Common myeloid progenitor, CD34-positive (primary cell): ENCODE measurements around the gene HBM.
"Not testable (repeated sequence)": the region's sequence is repeated elsewhere in the genome, so short reads cannot be mapped to it uniquely, and the experiment has no call there.

Experiments used
- CTCF ChIA-PET: fragments of 350-600 bp; sonication (Branson Sonifier 250); formaldehyde crosslinking; loops from one replicate; lab custom pipeline; 2021; ENCODE audit warnings: antibody characterized with exemption; lab: Charles Lee
- POLR2A ChIA-PET: fragments of 350-600 bp; sonication (Branson Sonifier 250); formaldehyde crosslinking; loops from one replicate; lab custom pipeline; 2021; ENCODE audit warnings: antibody characterized with exemption; lab: Charles Lee
- DNase-seq, 3 donors: peaks; one replicate each; pipeline versions ENCODE4 v3.0.0 to v3.0.0-alpha.2; 2013
- H3K27ac ChIP-seq, 2 experiments: 1 replicate in 1 of 2; 2 replicates in 1 of 2; pipeline ENCODE4 v1.7.0; 2013; ENCODE audit warnings: inconsistent platforms in 2 of 2, low read length in 2 of 2, mild to moderate bottlenecking in 2 of 2, low read depth in 1 of 2, moderate library complexity in 1 of 2; ENCODE audit not compliant: severe bottlenecking in 2 of 2, insufficient read depth in 1 of 2, poor library complexity in 1 of 2
- H3K27me3 ChIP-seq, 5 experiments: replicated peaks in 2 of 5; 1 replicate in 3 of 5; 2 replicates in 2 of 5; pipeline versions ENCODE4 v1.6.1 to v1.7.0; 2013; ENCODE audit warnings: low read length in 4 of 5, mild to moderate bottlenecking in 2 of 5, moderate library complexity in 2 of 5, inconsistent platforms in 1 of 5; ENCODE audit not compliant: insufficient read depth in 5 of 5, control insufficient read depth in 4 of 5
- H3K36me3 ChIP-seq, 4 experiments: 1 replicate in 2 of 4; 2 replicates in 2 of 4; pipeline versions ENCODE4 v1.6.1 to v1.7.0; 2013; ENCODE audit warnings: low read length in 3 of 4, control low read depth in 1 of 4, mild to moderate bottlenecking in 1 of 4; ENCODE audit not compliant: control insufficient read depth in 4 of 4, insufficient read depth in 4 of 4
- H3K4me1 ChIP-seq, 4 experiments: 1 replicate in 3 of 4; 2 replicates in 1 of 4; pipeline versions ENCODE4 v1.6.1 to v1.7.1; 2013; ENCODE audit warnings: low read length in 3 of 4, mild to moderate bottlenecking in 3 of 4, control low read depth in 1 of 4, inconsistent platforms in 1 of 4, moderate library complexity in 1 of 4; ENCODE audit not compliant: control insufficient read depth in 4 of 4, insufficient read depth in 4 of 4; ENCODE audit errors: control extremely low read depth in 1 of 4
- H3K4me3 ChIP-seq, 7 experiments: 1 replicate in 4 of 7; 2 replicates in 3 of 7; pipeline versions ENCODE4 v1.5.1 to v1.7.0; 2013; ENCODE audit warnings: mild to moderate bottlenecking in 7 of 7, low read length in 6 of 7, moderate library complexity in 6 of 7, inconsistent platforms in 2 of 7, low read depth in 2 of 7, control low read depth in 1 of 7; ENCODE audit not compliant: insufficient read depth in 4 of 7, control insufficient read depth in 1 of 7; ENCODE audit errors: extremely low read depth in 1 of 7
- H3K9me3 ChIP-seq, 5 experiments: 1 replicate in 4 of 5; 2 replicates in 1 of 5; pipeline versions ENCODE4 v1.6.1 to v1.7.1; 2013; ENCODE audit warnings: low read length in 4 of 5, mild to moderate bottlenecking in 2 of 5, inconsistent platforms in 1 of 5, low read depth in 1 of 5, moderate library complexity in 1 of 5; ENCODE audit not compliant: control insufficient read depth in 4 of 5, insufficient read depth in 2 of 5; ENCODE audit errors: control extremely low read depth in 1 of 5
- WGBS: methylation state at CpG from one replicate; pipeline ENCODE4 v1.1.5; 2013; ENCODE audit not compliant: insufficient coverage; 5-methylcytosine and 5-hydroxymethylcytosine counted together

The HBM gene

GRCh38 chr16:173211-173854 lies 7.6 kb downstream of the HBM start:
- H3K27ac ChIP-seq, CTCF ChIA-PET, DNase-seq, H3K9me3 ChIP-seq, H3K4me3 ChIP-seq, H3K36me3 ChIP-seq, POLR2A ChIA-PET: not testable (repeated sequence)
- Histone ChIP-seq H3K27me3 (peaks cover 0 to 76% (median 29%) of the 10 kb centered on the region in 5 experiments), H3K4me1 (peaks cover 0 to 23% (median 14%) of the 10 kb centered on the region in 4 experiments)
- WGBS = 7% methylated on average over 13 of the region's 44 CpGs

- POLR2A ChIA-PET, H3K9me3 ChIP-seq, H3K27ac ChIP-seq, H3K36me3 ChIP-seq, DNase-seq: not testable (repeated sequence)
- peak overlapping the region in 2 of 7 experiments; percentile 46 to 57 for H3K4me3 ChIP-seq
- CTCF ChIA-PET = interaction anchor here (1.0 to 1.7 kb wide), 3 partner anchors 15 to 57 kb away, joined by 3 to 4 read pairs (median 3); no protein-coding TSS in a partner anchor
- peaks cover 0 to 23% (median 14%) of the 10 kb centered on the region in 4 experiments for H3K4me1 ChIP-seq
- H3K27me3 ChIP-seq = peaks cover 0 to 76% (median 21%) of the 10 kb centered on the region in 5 experiments
- 27% methylated on average over 4 of the region's 13 CpGs for WGBS
These were observed 8.4 kb downstream of the HBM start for GRCh38 chr16:173928-174769.

- 4% methylated on average over 3 of the region's 8 CpGs for WGBS
- Histone ChIP-seq H3K4me1 (peaks cover 0 to 29% (median 16%) of the 10 kb centered on the region in 4 experiments), H3K27me3 (peaks cover 0 to 75% (median 24%) of the 10 kb centered on the region in 5 experiments), H3K4me3 (no peak overlapping the region), H3K9me3 (peaks cover 0 to 2% (median 0%) of the 10 kb centered on the region in 5 experiments), H3K36me3 (no peaks in the 10 kb centered on the region), H3K27ac (no peak overlapping the region)
- CTCF ChIA-PET = interaction anchor here (1.0 to 1.7 kb wide), 3 partner anchors 16 to 58 kb away, joined by 3 to 4 read pairs (median 3); no protein-coding TSS in a partner anchor
- POLR2A ChIA-PET = no interaction called here
- DNase-seq = peak in 2 of 3 donors; percentile 46 to 49
These were observed 9.5 kb downstream of the HBM start for GRCh38 chr16:175011-175949.

GRCh38 chr16:176006-176405 lies 10.2 kb downstream of the HBM start:
- CTCF ChIA-PET = interaction anchor here (1.7 kb wide), 1 partner anchor 59 kb away, joined by 4 read pairs; no protein-coding TSS in a partner anchor
- POLR2A ChIA-PET, DNase-seq, H3K9me3 ChIP-seq, H3K36me3 ChIP-seq, H3K27ac ChIP-seq: not testable (repeated sequence)
- WGBS = no CpG with 5 or more reads among the region's 39 CpGs
- H3K4me3 ChIP-seq = peak overlapping the region in 1 of 7 experiments; percentile 50
- peaks cover 0 to 35% (median 23%) of the 10 kb centered on the region in 4 experiments for H3K4me1 ChIP-seq
- peaks cover 0 to 70% (median 21%) of the 10 kb centered on the region in 5 experiments for H3K27me3 ChIP-seq

GRCh38 chr16:176477-177382 lies 11.0 kb downstream of the HBM start, which contains the start of gene HBA1:
HBA1 (plus strand) TSS chr16:176680; CDS start chr16:176717, 37 bp downstream.
- DNase-seq, H3K36me3 ChIP-seq, POLR2A ChIA-PET, H3K9me3 ChIP-seq, H3K27ac ChIP-seq: not testable (repeated sequence)
- WGBS = no CpG with 5 or more reads among the region's 88 CpGs
- Histone ChIP-seq H3K4me3 (peak within 1 kb of the TSS in 1 of 7 experiments; percentile 50), H3K4me1 (peaks cover 0 to 38% (median 29%) of the 10 kb centered on the region in 4 experiments), H3K27me3 (peaks cover 0 to 64% (median 19%) of the 10 kb centered on the region in 5 experiments)
- CTCF ChIA-PET = interaction anchor here (1.5 kb wide), 1 partner anchor 59 kb away, joined by 3 read pairs; no protein-coding TSS in a partner anchor
